ENCODE data around the gene UBE2G1. TPM values are rescaled to one million over a fixed set of nuclear protein-coding genes. Genes with fewer than 3 reads are reported as not detected.
A peak's percentile ranks its signal among the peaks of the same experiment; 100 is the strongest.
"Not testable (repeated sequence)": the region's sequence is repeated elsewhere in the genome, so short reads cannot be mapped to it uniquely, and the experiment has no call there.

UBE2G1 gene
- total RNA-seq, 1 donor from 2014 or later = 80.0 TPM

- no peaks in the 10 kb centered on the region for H3K27me3 Mint-ChIP-seq (ENCODE audit: low read depth)
- DNase-seq (ENCODE audit: low spot score) = no peak
- no peaks in the 10 kb centered on the region for H3K9me3 Mint-ChIP-seq (ENCODE audit: low read depth)
- no peaks in the 10 kb centered on the region for H3K36me3 Mint-ChIP-seq (ENCODE audit: low read depth)
- no peak overlapping the region for H3K4me3 Mint-ChIP-seq (ENCODE audit: unreplicated experiment)
- H3K27ac Mint-ChIP-seq (ENCODE audit: unreplicated experiment) = no peak overlapping the region
- peaks cover 29% of the 10 kb centered on the region for H3K4me1 Mint-ChIP-seq (ENCODE audit: low read depth)
- TF ChIP-seq CTCF (IDR thresholded peaks at IDR 0.05) = no peak
These were observed 11.5 kb downstream of the UBE2G1 start for GRCh38 chr17:4354862-4355514.

- Mint-ChIP-seq H3K4me1 (ENCODE audit: low read depth) (peaks cover 27% of the 10 kb centered on the region), H3K27ac (ENCODE audit: unreplicated experiment) (no peak overlapping the region), H3K9me3 (ENCODE audit: low read depth) (no peaks in the 10 kb centered on the region), H3K4me3 (ENCODE audit: unreplicated experiment) (no peak overlapping the region), H3K36me3 (ENCODE audit: low read depth) (no peaks in the 10 kb centered on the region), H3K27me3 (ENCODE audit: low read depth) (no peaks in the 10 kb centered on the region)
- no peak for TF ChIP-seq CTCF (IDR thresholded peaks at IDR 0.05)
- DNase-seq (ENCODE audit: low spot score) = no peak
These were observed 12.3 kb downstream of the UBE2G1 start for GRCh38 chr17:4354206-4354605.

- H3K9me3 Mint-ChIP-seq (ENCODE audit: low read depth); DNase-seq (ENCODE audit: low spot score); H3K27me3 Mint-ChIP-seq (ENCODE audit: low read depth); H3K36me3 Mint-ChIP-seq (ENCODE audit: low read depth); H3K4me3 Mint-ChIP-seq (ENCODE audit: unreplicated experiment); H3K27ac Mint-ChIP-seq (ENCODE audit: unreplicated experiment): not testable (repeated sequence)
- peaks cover 36% of the 10 kb centered on the region for H3K4me1 Mint-ChIP-seq (ENCODE audit: low read depth)
These were observed 16.3 kb downstream of the UBE2G1 start for GRCh38 chr17:4350214-4350613.

GRCh38 chr17:4345581-4346252, 20.8 kb downstream of the UBE2G1 start:
- Mint-ChIP-seq H3K4me1 (ENCODE audit: low read depth) (peaks cover 24% of the 10 kb centered on the region), H3K9me3 (ENCODE audit: low read depth) (no peaks in the 10 kb centered on the region), H3K36me3 (ENCODE audit: low read depth) (no peaks in the 10 kb centered on the region), H3K4me3 (ENCODE audit: unreplicated experiment) (no peak overlapping the region), H3K27me3 (ENCODE audit: low read depth) (no peaks in the 10 kb centered on the region), H3K27ac (ENCODE audit: unreplicated experiment) (peak overlapping the region; percentile 60)
- no peak for DNase-seq (ENCODE audit: low spot score)
- no peak for TF ChIP-seq CTCF (IDR thresholded peaks at IDR 0.05)

- no peak for DNase-seq (ENCODE audit: low spot score)
- no peaks in the 10 kb centered on the region for H3K27me3 Mint-ChIP-seq (ENCODE audit: low read depth)
- TF ChIP-seq CTCF (IDR thresholded peaks at IDR 0.05) = no peak
- H3K4me1 Mint-ChIP-seq (ENCODE audit: low read depth) = peaks cover 21% of the 10 kb centered on the region
- no peaks in the 10 kb centered on the region for H3K9me3 Mint-ChIP-seq (ENCODE audit: low read depth)
- no peaks in the 10 kb centered on the region for H3K36me3 Mint-ChIP-seq (ENCODE audit: low read depth)
- H3K4me3 Mint-ChIP-seq (ENCODE audit: unreplicated experiment) = no peak overlapping the region
- peak overlapping the region; percentile 43 for H3K27ac Mint-ChIP-seq (ENCODE audit: unreplicated experiment)
These were observed 21.5 kb downstream of the UBE2G1 start for GRCh38 chr17:4344926-4345325.

- peaks cover 21% of the 10 kb centered on the region for H3K4me1 Mint-ChIP-seq (ENCODE audit: low read depth)
- no peak for DNase-seq (ENCODE audit: low spot score)
- no peaks in the 10 kb centered on the region for H3K36me3 Mint-ChIP-seq (ENCODE audit: low read depth)
- H3K27me3 Mint-ChIP-seq (ENCODE audit: low read depth) = no peaks in the 10 kb centered on the region
- no peak overlapping the region for H3K4me3 Mint-ChIP-seq (ENCODE audit: unreplicated experiment)
- no peak overlapping the region for H3K27ac Mint-ChIP-seq (ENCODE audit: unreplicated experiment)
- H3K9me3 Mint-ChIP-seq (ENCODE audit: low read depth) = no peaks in the 10 kb centered on the region
- TF ChIP-seq CTCF (IDR thresholded peaks at IDR 0.05) = no peak
These were observed 23.9 kb downstream of the UBE2G1 start for GRCh38 chr17:4342535-4342934.

All from chondrocyte (in vitro differentiated cells).